ENCODE measurements around the gene CERS2. TPM values are rescaled to one million over a fixed set of nuclear protein-coding genes. Genes with fewer than 3 reads are reported as not detected.

Gene CERS2, protein sequence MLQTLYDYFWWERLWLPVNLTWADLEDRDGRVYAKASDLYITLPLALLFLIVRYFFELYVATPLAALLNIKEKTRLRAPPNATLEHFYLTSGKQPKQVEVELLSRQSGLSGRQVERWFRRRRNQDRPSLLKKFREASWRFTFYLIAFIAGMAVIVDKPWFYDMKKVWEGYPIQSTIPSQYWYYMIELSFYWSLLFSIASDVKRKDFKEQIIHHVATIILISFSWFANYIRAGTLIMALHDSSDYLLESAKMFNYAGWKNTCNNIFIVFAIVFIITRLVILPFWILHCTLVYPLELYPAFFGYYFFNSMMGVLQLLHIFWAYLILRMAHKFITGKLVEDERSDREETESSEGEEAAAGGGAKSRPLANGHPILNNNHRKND
- 241 to 291 TPM (median 246 TPM) in 5 replicates for total RNA-seq (2022; extraction: Qiagen RNA extraction)

DNA sequence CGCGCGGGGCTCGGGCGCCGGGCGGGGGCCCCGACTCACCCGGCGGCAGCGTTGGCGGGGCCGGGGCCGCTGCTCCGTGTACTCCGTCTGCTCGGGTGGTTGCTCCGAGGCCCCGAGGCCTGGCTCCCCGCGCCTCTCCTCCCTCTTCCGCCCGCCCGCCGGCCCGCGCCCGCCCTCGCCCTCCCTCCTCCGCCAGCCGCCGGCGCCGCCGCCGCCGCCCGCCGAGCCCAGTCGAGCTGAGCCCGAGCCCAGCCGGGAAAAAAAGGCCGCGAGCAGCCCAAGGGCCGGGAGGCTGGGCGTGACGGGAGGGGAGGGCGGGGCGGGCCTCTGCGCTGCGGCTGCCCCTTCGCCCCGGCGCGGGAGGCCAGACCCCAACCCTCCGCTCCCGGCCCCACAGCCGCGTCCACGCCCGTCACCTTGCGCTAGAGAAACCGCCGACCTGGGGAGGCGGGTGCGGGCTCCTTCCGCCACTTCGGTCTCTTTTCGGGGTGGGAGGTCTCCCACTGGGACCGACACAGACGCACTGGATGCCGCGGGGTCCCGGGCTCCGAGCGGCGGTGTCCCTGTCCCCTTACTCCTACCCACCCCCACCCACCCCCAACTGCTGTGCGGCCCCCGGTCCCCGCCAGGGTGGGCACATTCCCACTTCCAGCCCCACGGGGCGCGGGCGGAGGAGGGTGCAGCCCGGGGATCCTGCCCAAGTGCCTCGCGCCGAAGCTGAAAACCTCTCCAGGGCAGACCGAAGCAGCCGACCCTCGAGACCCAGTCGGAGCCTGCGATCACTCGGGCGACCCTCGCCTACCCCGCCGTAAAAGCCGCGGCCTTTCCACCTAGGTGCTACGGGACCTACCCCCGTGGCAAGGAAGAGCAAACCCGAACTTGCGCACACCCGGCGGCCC is at the start of gene CERS2:
CERS2 (minus strand) TSS at position 256 of the 899 bp plus-strand sequence. CDS start 5,745 bp downstream, outside the sequence.

GRCh38 chr1:151008244-151009205 is 33.9 kb upstream of the CERS2 start, which contains the start of gene PRUNE1:
Gene PRUNE1 (plus strand): TSS chr1:151008449. CDS start chr1:151008633, 184 bp downstream.

DNA sequence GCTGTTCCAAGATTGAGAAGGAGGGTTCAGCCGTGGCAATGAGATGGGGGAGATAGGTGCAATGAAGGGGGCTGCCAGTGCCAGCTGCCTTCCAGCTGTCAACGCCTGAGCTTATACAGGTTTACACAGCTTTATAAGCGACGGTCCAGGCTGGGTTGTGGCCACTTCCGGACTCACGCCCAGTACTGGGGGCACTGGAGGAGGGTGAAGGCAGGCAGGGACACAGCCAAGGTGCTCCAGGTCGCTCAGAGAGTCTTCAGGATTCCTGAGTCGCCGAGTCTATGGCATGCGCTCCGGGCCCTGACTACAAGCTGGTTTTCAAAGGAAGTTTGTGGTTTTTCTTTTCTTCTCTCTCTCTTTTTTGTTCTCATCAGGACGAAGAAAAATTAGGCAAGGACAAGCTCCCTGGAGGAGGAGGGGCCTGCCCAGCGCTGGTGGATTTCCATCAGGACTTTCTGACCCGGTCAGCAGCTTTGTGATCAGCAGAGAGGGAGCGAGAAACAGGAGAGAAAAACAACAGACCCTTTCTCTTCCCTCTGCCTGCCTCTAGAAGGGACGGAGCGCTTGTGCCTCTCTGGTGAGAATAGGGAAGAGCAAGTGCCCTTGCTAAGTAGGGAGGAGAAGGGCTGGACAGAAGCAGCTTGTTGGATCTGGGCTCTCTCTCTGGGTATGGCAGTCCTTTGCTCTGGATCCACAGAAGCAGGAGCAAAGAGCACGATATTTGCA is 31.9 kb upstream of the CERS2 start, which contains the start of gene MINDY1:
MINDY1 (minus strand) TSS at position 576 of the 726 bp plus-strand sequence. CDS start 4,285 bp downstream, outside the sequence.

GRCh38 chr1:150981805-150982712 is 7.4 kb upstream of the CERS2 start, which contains the start of gene ANXA9:
Gene ANXA9 (plus strand): TSS chr1:150982292. CDS start chr1:150983106, 814 bp downstream.

DNA sequence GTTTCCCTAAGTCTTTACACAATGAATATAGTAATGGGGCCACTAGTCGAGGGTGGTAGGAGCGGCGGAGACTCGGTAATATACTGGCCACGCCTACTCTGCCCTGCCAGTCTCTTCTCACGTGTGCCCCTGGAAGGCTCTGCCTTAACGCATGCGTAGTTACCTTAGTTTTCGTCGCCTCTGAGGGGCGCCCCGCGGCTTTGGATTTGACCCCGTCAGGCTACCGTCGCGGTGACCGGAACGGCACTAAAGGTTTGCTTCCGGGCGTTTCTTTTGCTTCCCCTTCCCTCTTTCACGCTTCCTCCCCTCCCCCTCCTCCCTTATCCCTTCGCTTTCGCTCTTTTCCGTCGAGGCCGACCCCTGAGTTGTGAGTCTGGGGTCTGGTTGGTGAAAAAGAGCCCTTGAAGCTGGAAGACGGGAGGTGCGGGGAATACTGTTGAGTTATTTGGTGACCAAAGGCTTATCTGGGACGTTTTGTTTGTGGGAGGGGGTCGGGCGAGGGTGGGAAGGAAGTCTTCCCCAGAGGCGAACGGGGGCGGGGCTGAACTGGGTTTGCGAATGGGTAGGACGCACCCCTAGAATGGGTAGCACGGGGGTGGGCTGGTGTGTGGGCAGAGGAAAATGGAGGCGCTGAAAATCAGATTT is 48.4 kb downstream of the CERS2 start, which contains the start of gene SETDB1:
SETDB1 (plus strand) TSS at position 267 of the 645 bp plus-strand sequence. CDS start 1,352 bp downstream, outside the sequence.

Other genes with a start within 250 kb of the CERS2 start
- gene CTSS, start 209.1 kb downstream of the CERS2 start, total RNA-seq (2022; extraction: Qiagen RNA extraction), result 14.9 to 18.7 TPM (median 15.5 TPM) in 5 replicates
- gene CTSK, start 166.6 kb downstream of the CERS2 start, total RNA-seq (2022; extraction: Qiagen RNA extraction), result 1.2 to 2.3 TPM (median 1.4 TPM) in 5 replicates
- 10.2 to 18.8 TPM (median 12.2 TPM) in 5 replicates for gene ARNT, start 98.2 kb downstream of the CERS2 start, total RNA-seq (2022; extraction: Qiagen RNA extraction)
- gene CTXND2, start 87.7 kb downstream of the CERS2 start, total RNA-seq (2022; extraction: Qiagen RNA extraction), result not detected in 5 replicates
- gene SETDB1, start 48.5 kb downstream of the CERS2 start, total RNA-seq (2022; extraction: Qiagen RNA extraction), result 21.9 to 29.0 TPM (median 22.2 TPM) in 5 replicates
- gene ANXA9, start 7.5 kb upstream of the CERS2 start, total RNA-seq (2022; extraction: Qiagen RNA extraction), result 0.70 to 1.1 TPM (median 0.84 TPM) in 5 replicates
- 2.6 to 3.9 TPM (median 3.0 TPM) in 5 replicates for gene MINDY1, start 32.1 kb upstream of the CERS2 start, total RNA-seq (2022; extraction: Qiagen RNA extraction)
- 12.0 to 19.6 TPM (median 15.3 TPM) in 5 replicates for gene PRUNE1, start 33.6 kb upstream of the CERS2 start, total RNA-seq (2022; extraction: Qiagen RNA extraction)
- 0.03 to 0.28 TPM (median 0.09 TPM) in 5 replicates for gene BNIPL, start 61.8 kb upstream of the CERS2 start, total RNA-seq (2022; extraction: Qiagen RNA extraction)
- 5.9 to 7.9 TPM (median 6.2 TPM) in 5 replicates for gene C1orf56, start 72.9 kb upstream of the CERS2 start, total RNA-seq (2022; extraction: Qiagen RNA extraction)
- 80.4 to 99.4 TPM (median 81.8 TPM) in 5 replicates for gene CDC42SE1, start 84.8 kb upstream of the CERS2 start, total RNA-seq (2022; extraction: Qiagen RNA extraction)
- gene MLLT11, start 85.6 kb upstream of the CERS2 start, total RNA-seq (2022; extraction: Qiagen RNA extraction), result 12.6 to 16.9 TPM (median 15.3 TPM) in 5 replicates
- 3.0 to 3.2 TPM (median 3.1 TPM) in 5 replicates for gene GABPB2, start 95.9 kb upstream of the CERS2 start, total RNA-seq (2022; extraction: Qiagen RNA extraction)
- gene SEMA6C, start 171.8 kb upstream of the CERS2 start, total RNA-seq (2022; extraction: Qiagen RNA extraction), result 1.3 to 2.2 TPM (median 1.6 TPM) in 5 replicates
- gene TNFAIP8L2, start 181.8 kb upstream of the CERS2 start, total RNA-seq (2022; extraction: Qiagen RNA extraction), result 0.08 TPM in 1 of 5 replicates, not detected in the others
- 5.5 to 9.6 TPM (median 6.4 TPM) in 5 replicates for gene LYSMD1, start 191.1 kb upstream of the CERS2 start, total RNA-seq (2022; extraction: Qiagen RNA extraction)
- gene SCNM1, start 191.3 kb upstream of the CERS2 start, total RNA-seq (2022; extraction: Qiagen RNA extraction), result 39.9 to 48.7 TPM (median 48.1 TPM) in 5 replicates
- 0.25 to 0.44 TPM (median 0.27 TPM) in 3 of 5 replicates, not detected in the others for gene TMOD4, start 201.1 kb upstream of the CERS2 start, total RNA-seq (2022; extraction: Qiagen RNA extraction)
- 44.3 to 78.2 TPM (median 45.5 TPM) in 5 replicates for gene VPS72, start 215.4 kb upstream of the CERS2 start, total RNA-seq (2022; extraction: Qiagen RNA extraction)
- 49.5 to 70.6 TPM (median 50.8 TPM) in 5 replicates for gene PIP5K1A, start 223.7 kb upstream of the CERS2 start, total RNA-seq (2022; extraction: Qiagen RNA extraction)

Measured in A549 treated with Hydrocortisone at 1 μM for 4 hours (cell line).